GM23338 (cell line): Measurements from ENCODE around the gene PRR33. TPM values are rescaled to one million over a fixed set of nuclear protein-coding genes. Genes with fewer than 3 reads are reported as not detected.

ENCODE experiments used
- ATAC-seq: fragments of 200-7000 bp; cut with Tn5 transposase; 3 replicates; pipeline ENCODE4 v1.9.1; 2020
- DNase-seq: peaks from one replicate; pipeline ENCODE4 v3.0.0-alpha.2; 2015; ENCODE audit warnings: low spot score
- H2AFZ ChIP-seq: fragments of 200-600 bp; sonication (generic); 2 replicates; pipeline ENCODE4 v1.8.0; 2016; ENCODE audit warnings: antibody characterized with exemption, mild to moderate bottlenecking, moderate library complexity
- H3F3A ChIP-seq: fragments of 200-600 bp; sonication (generic); replicated peaks from 2 replicates; pipeline ENCODE4 v1.8.0; 2017; ENCODE audit warnings: antibody characterized with exemption, mixed run types, low read depth
- H3K27ac ChIP-seq: fragments of 200-600 bp; sonication (generic); 2 replicates; pipeline ENCODE4 v1.6.1; 2016; ENCODE audit warnings: low read depth
- H3K27me3 ChIP-seq: fragments of 200-600 bp; sonication (generic); 2 replicates; pipeline ENCODE4 v1.8.0; 2016; ENCODE audit warnings: mild to moderate bottlenecking, mixed run types, moderate library complexity; ENCODE audit not compliant: insufficient read depth
- H3K36me3 ChIP-seq: fragments of 200-600 bp; sonication (generic); 2 replicates; pipeline ENCODE4 v1.8.0; 2016; ENCODE audit warnings: mild to moderate bottlenecking; ENCODE audit not compliant: insufficient read depth
- H3K4me1 ChIP-seq: fragments of 200-600 bp; sonication (generic); 2 replicates; pipeline ENCODE4 v1.8.0; 2016; ENCODE audit warnings: mild to moderate bottlenecking, moderate library complexity; ENCODE audit not compliant: insufficient read depth
- H3K4me2 ChIP-seq: fragments of 200-600 bp; sonication (generic); 2 replicates; pipeline ENCODE4 v1.7.1; 2017; ENCODE audit warnings: mixed run types
- H3K4me3 ChIP-seq: fragments of 200-600 bp; sonication (generic); 2 replicates; pipeline ENCODE4 v1.6.1; 2016; ENCODE audit warnings: mixed run types
- H3K79me2 ChIP-seq: fragments of 200-600 bp; sonication (generic); replicated peaks from 2 replicates; pipeline ENCODE4 v1.8.0; 2017; ENCODE audit warnings: mild to moderate bottlenecking; ENCODE audit not compliant: insufficient read depth
- H3K9me2 ChIP-seq: fragments of 200-600 bp; sonication (generic); 2 replicates; pipeline ENCODE4 v1.8.0; 2017; ENCODE audit not compliant: insufficient read depth
- H4K20me1 ChIP-seq: fragments of 200-600 bp; sonication (generic); replicated peaks from 2 replicates; pipeline ENCODE4 v1.8.0; 2017; ENCODE audit warnings: mild to moderate bottlenecking; ENCODE audit not compliant: insufficient read depth
- H3K27ac Mint-ChIP-seq: 2 replicates; pipeline ENCODE4 v1.8.0; 2020; ENCODE audit warnings: inconsistent platforms, mild to moderate bottlenecking, moderate library complexity, mixed read lengths
- H3K27me3 Mint-ChIP-seq: 3 replicates; pipeline ENCODE4 v1.8.0; 2022; ENCODE audit warnings: low read depth, mild to moderate bottlenecking, moderate library complexity, mixed read lengths, inconsistent platforms; ENCODE audit not compliant: insufficient read depth, poor library complexity
- H3K36me3 Mint-ChIP-seq: 3 replicates; pipeline ENCODE4 v1.8.0; 2021; ENCODE audit warnings: low read depth, mild to moderate bottlenecking, inconsistent platforms, moderate library complexity, mixed read lengths
- H3K4me1 Mint-ChIP-seq: 3 replicates; pipeline ENCODE4 v1.8.0; 2020; ENCODE audit warnings: mild to moderate bottlenecking, inconsistent platforms, mixed read lengths
- H3K4me3 Mint-ChIP-seq: 3 replicates; pipeline ENCODE4 v1.8.0; 2021; ENCODE audit warnings: moderate library complexity, mild to moderate bottlenecking, inconsistent platforms, mixed read lengths
- H3K9me3 Mint-ChIP-seq: 3 replicates; pipeline ENCODE4 v1.8.0; 2020; ENCODE audit warnings: moderate library complexity, mild to moderate bottlenecking, inconsistent platforms, mixed read lengths
- CREB1 ChIP-seq: fragments of 250-450 bp; sonication (Bioruptor Pico); IDR thresholded peaks from 2 replicates; pipeline ENCODE4 v1.5.0; 2020; ENCODE audit warnings: low read depth, mild to moderate bottlenecking, moderate library complexity
- JUNB ChIP-seq: IDR thresholded peaks from one replicate; pipeline ENCODE4 v1.6.1; 2016; ENCODE audit warnings: antibody characterized with exemption; ENCODE audit not compliant: unreplicated experiment
- POLR2AphosphoS5 ChIP-seq: IDR thresholded peaks from 2 replicates; pipeline ENCODE4 v1.6.1; 2016; ENCODE audit warnings: antibody characterized with exemption, low read depth
- STAT1 ChIP-seq: IDR thresholded peaks from one replicate; pipeline ENCODE4 v1.6.1; 2016; ENCODE audit warnings: antibody characterized with exemption; ENCODE audit not compliant: unreplicated experiment
- ZNF114 ChIP-seq: fragments of 250-450 bp; sonication (Bioruptor Pico); IDR thresholded peaks from 2 replicates; pipeline ENCODE4 v1.5.0; 2020; ENCODE audit warnings: mild to moderate bottlenecking, moderate library complexity
- ZNF331 ChIP-seq: fragments of 250-450 bp; sonication (Bioruptor Pico); IDR thresholded peaks from 2 replicates; pipeline ENCODE4 v1.5.0; 2020; ENCODE audit warnings: low read depth, mild to moderate bottlenecking, moderate library complexity
- polyA plus RNA-seq: library from polyadenylated mRNA; unstranded; fragments of >200 nt; fragmentation: Nextera tagmentation; extraction: Ambion mirVana; gene quantifications from 2 replicates; pipeline ENCODE4 v1.2.1, GENCODE V29; 2016
- total RNA-seq: library from RNA; depleted of rRNA; stranded (reverse); fragments of >200 nt; shearing (Covaris generic); gene quantifications from 2 replicates; pipeline ENCODE4 v1.2.3, GENCODE V29; 2014
- TF ChIP-seq, protein P1 (sequence below): IDR thresholded peaks from 2 replicates; pipeline ENCODE4 v1.6.1; 2016; ENCODE audit warnings: antibody characterized with exemption
- TF ChIP-seq, protein P2 (sequence below): fragments of 250-450 bp; sonication (Bioruptor Pico); IDR thresholded peaks from 2 replicates; pipeline ENCODE4 v1.5.0; 2020; ENCODE audit warnings: mild to moderate bottlenecking, moderate library complexity
- TF ChIP-seq, protein P3 (sequence below), 2 experiments: fragments of 200-600 bp in 1 of 2; sonication (generic) in 1 of 2; conservative IDR thresholded peaks; 2 replicates each; pipeline versions ENCODE4 v1.5.1 to v1.6.1; 2016 to 2017; ENCODE audit warnings: antibody characterized with exemption in 2 of 2, low read depth in 2 of 2, mild to moderate bottlenecking in 2 of 2, moderate library complexity in 1 of 2
- TF ChIP-seq, protein P4 (sequence below): IDR thresholded peaks from one replicate; pipeline ENCODE4 v1.6.1; 2018; ENCODE audit warnings: antibody characterized with exemption; ENCODE audit not compliant: unreplicated experiment

PRR33 gene
- total and polyA plus RNA-seq, 2 experiments from 2014 or later: not detected

DNA sequence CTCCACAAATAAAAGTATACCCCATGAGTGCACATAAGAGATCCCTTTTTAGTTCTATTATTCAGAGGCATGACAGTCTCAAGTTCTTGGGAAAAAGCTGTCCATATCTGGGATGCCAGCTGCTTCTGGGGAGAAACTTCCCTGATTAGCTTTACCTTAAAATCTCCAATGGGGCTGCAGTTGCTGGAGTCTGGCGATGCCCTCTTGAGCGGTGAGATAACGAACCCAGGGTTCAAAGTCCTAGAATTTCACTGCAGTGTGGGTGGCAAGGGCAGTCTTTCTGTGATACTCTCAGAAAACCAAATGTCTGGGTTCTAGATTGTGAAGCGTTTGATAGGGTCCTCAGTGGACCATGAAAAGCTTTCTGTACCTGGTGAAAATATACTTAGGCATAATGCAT lies 7.4 kb upstream of the PRR33 start:
- H3K4me3 ChIP-seq: no peak overlapping the region
- H3K27me3 ChIP-seq: no peaks in the 10 kb centered on the region
- DNase-seq (no peak), ATAC-seq (no peak)
- H3K79me2 ChIP-seq: no peaks in the 10 kb centered on the region
- H3K36me3 Mint-ChIP-seq: no peaks in the 10 kb centered on the region
- H3K36me3 ChIP-seq: no peaks in the 10 kb centered on the region
- no peak overlapping the region for H3K27ac ChIP-seq
- no peaks in the 10 kb centered on the region for H3K9me2 ChIP-seq
- no peak overlapping the region for H2AFZ ChIP-seq
- no peak overlapping the region for H3K4me2 ChIP-seq
- peaks cover 3% of the 10 kb centered on the region for H3K27me3 Mint-ChIP-seq
- no peaks in the 10 kb centered on the region for H3K9me3 Mint-ChIP-seq
- no peaks in the 10 kb centered on the region for H3K4me1 ChIP-seq
- H3K27ac Mint-ChIP-seq: no peak overlapping the region
- no peak overlapping the region for H3K4me3 Mint-ChIP-seq
- TF ChIP-seq STAT1: no peak
- TF ChIP-seq, protein P1, sequence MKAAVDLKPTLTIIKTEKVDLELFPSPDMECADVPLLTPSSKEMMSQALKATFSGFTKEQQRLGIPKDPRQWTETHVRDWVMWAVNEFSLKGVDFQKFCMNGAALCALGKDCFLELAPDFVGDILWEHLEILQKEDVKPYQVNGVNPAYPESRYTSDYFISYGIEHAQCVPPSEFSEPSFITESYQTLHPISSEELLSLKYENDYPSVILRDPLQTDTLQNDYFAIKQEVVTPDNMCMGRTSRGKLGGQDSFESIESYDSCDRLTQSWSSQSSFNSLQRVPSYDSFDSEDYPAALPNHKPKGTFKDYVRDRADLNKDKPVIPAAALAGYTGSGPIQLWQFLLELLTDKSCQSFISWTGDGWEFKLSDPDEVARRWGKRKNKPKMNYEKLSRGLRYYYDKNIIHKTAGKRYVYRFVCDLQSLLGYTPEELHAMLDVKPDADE: no peak
- no peak for TF ChIP-seq POLR2AphosphoS5
- TF ChIP-seq, protein P2, sequence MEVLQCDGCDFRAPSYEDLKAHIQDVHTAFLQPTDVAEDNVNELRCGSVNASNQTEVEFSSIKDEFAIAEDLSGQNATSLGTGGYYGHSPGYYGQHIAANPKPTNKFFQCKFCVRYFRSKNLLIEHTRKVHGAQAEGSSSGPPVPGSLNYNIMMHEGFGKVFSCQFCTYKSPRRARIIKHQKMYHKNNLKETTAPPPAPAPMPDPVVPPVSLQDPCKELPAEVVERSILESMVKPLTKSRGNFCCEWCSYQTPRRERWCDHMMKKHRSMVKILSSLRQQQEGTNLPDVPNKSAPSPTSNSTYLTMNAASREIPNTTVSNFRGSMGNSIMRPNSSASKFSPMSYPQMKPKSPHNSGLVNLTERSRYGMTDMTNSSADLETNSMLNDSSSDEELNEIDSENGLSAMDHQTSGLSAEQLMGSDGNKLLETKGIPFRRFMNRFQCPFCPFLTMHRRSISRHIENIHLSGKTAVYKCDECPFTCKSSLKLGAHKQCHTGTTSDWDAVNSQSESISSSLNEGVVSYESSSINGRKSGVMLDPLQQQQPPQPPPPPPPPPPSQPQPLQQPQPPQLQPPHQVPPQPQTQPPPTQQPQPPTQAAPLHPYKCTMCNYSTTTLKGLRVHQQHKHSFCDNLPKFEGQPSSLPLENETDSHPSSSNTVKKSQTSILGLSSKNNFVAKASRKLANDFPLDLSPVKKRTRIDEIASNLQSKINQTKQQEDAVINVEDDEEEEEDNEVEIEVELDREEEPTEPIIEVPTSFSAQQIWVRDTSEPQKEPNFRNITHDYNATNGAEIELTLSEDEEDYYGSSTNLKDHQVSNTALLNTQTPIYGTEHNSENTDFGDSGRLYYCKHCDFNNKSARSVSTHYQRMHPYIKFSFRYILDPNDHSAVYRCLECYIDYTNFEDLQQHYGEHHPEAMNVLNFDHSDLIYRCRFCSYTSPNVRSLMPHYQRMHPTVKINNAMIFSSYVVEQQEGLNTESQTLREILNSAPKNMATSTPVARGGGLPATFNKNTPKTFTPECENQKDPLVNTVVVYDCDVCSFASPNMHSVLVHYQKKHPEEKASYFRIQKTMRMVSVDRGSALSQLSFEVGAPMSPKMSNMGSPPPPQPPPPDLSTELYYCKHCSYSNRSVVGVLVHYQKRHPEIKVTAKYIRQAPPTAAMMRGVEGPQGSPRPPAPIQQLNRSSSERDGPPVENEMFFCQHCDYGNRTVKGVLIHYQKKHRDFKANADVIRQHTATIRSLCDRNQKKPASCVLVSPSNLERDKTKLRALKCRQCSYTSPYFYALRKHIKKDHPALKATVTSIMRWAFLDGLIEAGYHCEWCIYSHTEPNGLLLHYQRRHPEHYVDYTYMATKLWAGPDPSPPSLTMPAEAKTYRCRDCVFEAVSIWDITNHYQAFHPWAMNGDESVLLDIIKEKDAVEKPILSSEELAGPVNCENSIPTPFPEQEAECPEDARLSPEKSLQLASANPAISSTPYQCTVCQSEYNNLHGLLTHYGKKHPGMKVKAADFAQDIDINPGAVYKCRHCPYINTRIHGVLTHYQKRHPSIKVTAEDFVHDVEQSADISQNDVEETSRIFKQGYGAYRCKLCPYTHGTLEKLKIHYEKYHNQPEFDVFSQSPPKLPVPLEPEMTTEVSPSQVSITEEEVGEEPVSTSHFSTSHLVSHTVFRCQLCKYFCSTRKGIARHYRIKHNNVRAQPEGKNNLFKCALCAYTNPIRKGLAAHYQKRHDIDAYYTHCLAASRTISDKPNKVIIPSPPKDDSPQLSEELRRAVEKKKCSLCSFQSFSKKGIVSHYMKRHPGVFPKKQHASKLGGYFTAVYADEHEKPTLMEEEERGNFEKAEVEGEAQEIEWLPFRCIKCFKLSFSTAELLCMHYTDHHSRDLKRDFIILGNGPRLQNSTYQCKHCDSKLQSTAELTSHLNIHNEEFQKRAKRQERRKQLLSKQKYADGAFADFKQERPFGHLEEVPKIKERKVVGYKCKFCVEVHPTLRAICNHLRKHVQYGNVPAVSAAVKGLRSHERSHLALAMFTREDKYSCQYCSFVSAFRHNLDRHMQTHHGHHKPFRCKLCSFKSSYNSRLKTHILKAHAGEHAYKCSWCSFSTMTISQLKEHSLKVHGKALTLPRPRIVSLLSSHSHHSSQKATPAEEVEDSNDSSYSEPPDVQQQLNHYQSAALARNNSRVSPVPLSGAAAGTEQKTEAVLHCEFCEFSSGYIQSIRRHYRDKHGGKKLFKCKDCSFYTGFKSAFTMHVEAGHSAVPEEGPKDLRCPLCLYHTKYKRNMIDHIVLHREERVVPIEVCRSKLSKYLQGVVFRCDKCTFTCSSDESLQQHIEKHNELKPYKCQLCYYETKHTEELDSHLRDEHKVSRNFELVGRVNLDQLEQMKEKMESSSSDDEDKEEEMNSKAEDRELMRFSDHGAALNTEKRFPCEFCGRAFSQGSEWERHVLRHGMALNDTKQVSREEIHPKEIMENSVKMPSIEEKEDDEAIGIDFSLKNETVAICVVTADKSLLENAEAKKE (CRISPR knock-in tag): no peak
- TF ChIP-seq, protein P3, sequence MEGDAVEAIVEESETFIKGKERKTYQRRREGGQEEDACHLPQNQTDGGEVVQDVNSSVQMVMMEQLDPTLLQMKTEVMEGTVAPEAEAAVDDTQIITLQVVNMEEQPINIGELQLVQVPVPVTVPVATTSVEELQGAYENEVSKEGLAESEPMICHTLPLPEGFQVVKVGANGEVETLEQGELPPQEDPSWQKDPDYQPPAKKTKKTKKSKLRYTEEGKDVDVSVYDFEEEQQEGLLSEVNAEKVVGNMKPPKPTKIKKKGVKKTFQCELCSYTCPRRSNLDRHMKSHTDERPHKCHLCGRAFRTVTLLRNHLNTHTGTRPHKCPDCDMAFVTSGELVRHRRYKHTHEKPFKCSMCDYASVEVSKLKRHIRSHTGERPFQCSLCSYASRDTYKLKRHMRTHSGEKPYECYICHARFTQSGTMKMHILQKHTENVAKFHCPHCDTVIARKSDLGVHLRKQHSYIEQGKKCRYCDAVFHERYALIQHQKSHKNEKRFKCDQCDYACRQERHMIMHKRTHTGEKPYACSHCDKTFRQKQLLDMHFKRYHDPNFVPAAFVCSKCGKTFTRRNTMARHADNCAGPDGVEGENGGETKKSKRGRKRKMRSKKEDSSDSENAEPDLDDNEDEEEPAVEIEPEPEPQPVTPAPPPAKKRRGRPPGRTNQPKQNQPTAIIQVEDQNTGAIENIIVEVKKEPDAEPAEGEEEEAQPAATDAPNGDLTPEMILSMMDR (conservative IDR thresholded peaks at IDR 0.05; ENCODE audit: low read depth in 2 of 2): no peak
- TF ChIP-seq ZNF331 (CRISPR knock-in tag): no peak
- TF ChIP-seq JUNB: no peak
- TF ChIP-seq, protein P4, sequence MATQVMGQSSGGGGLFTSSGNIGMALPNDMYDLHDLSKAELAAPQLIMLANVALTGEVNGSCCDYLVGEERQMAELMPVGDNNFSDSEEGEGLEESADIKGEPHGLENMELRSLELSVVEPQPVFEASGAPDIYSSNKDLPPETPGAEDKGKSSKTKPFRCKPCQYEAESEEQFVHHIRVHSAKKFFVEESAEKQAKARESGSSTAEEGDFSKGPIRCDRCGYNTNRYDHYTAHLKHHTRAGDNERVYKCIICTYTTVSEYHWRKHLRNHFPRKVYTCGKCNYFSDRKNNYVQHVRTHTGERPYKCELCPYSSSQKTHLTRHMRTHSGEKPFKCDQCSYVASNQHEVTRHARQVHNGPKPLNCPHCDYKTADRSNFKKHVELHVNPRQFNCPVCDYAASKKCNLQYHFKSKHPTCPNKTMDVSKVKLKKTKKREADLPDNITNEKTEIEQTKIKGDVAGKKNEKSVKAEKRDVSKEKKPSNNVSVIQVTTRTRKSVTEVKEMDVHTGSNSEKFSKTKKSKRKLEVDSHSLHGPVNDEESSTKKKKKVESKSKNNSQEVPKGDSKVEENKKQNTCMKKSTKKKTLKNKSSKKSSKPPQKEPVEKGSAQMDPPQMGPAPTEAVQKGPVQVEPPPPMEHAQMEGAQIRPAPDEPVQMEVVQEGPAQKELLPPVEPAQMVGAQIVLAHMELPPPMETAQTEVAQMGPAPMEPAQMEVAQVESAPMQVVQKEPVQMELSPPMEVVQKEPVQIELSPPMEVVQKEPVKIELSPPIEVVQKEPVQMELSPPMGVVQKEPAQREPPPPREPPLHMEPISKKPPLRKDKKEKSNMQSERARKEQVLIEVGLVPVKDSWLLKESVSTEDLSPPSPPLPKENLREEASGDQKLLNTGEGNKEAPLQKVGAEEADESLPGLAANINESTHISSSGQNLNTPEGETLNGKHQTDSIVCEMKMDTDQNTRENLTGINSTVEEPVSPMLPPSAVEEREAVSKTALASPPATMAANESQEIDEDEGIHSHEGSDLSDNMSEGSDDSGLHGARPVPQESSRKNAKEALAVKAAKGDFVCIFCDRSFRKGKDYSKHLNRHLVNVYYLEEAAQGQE: no peak
- TF ChIP-seq CREB1: no peak
- TF ChIP-seq ZNF114 (CRISPR knock-in tag): no peak
- peaks cover 8% of the 10 kb centered on the region for H3K4me1 Mint-ChIP-seq
- H3F3A ChIP-seq: no peaks in the 10 kb centered on the region
- H4K20me1 ChIP-seq: no peaks in the 10 kb centered on the region
